H1 (cell line): ENCODE data around the gene COL8A2. TPM values are rescaled to one million over a fixed set of nuclear protein-coding genes. Genes with fewer than 3 reads are reported as not detected.
A peak's percentile ranks its signal among the peaks of the same experiment; 100 is the strongest.

Experiments
- HDAC2 ChIP-seq, 2 experiments: fragments of 300-600 bp in 1 of 2; sonication (generic) in 1 of 2; IDR thresholded peaks; 2 replicates each; pipeline ENCODE4 v1.6.1; 2011 to 2012; ENCODE audit warnings: low read depth in 2 of 2, low read length in 2 of 2, mild to moderate bottlenecking in 2 of 2, moderate library complexity in 2 of 2, borderline replicate concordance in 1 of 2, inconsistent platforms in 1 of 2
- NRF1 ChIP-seq: IDR thresholded peaks from 2 replicates; pipeline ENCODE4 v1.6.1; 2011; ENCODE audit warnings: mild to moderate bottlenecking, low read depth, low read length, improper control_type of control experiment
- RAD21 ChIP-seq, 2 experiments: IDR thresholded peaks in 1 of 2; conservative IDR thresholded peaks in 1 of 2; 2 replicates each; pipeline ENCODE4 v1.6.1; 2011; ENCODE audit warnings: low read depth in 2 of 2, low read length in 2 of 2, improper control_type of control experiment in 1 of 2, inconsistent platforms in 1 of 2, mild to moderate bottlenecking in 1 of 2, moderate library complexity in 1 of 2
- RFX5 ChIP-seq: IDR thresholded peaks from 2 replicates; pipeline ENCODE4 v1.6.1; 2011; ENCODE audit warnings: low read depth, low read length, improper control_type of control experiment, borderline replicate concordance
- SIX5 ChIP-seq: IDR thresholded peaks from 2 replicates; pipeline ENCODE4 v1.6.1; 2011; ENCODE audit warnings: mild to moderate bottlenecking, low read depth, low read length
- polyA plus RNA-seq, 7 experiments: library from polyadenylated mRNA; depleted of rRNA in 3 of 7; stranded (reverse) in 5 of 7; unstranded in 2 of 7; fragments of >200 nt in 5 of 7; fragments of 200-250 nt in 2 of 7; gene quantifications; 1 replicate in 5 of 7; 2 replicates in 1 of 7; 4 replicates in 1 of 7; pipeline versions ENCODE4 v1.2.1 to v1.2.3, GENCODE V29; 2011 to 2013; ENCODE audit warnings: missing spikeins in 2 of 7, mixed read lengths in 2 of 7
- total RNA-seq: library from RNA; stranded (reverse); fragmentation: NEBNext Ultra II Directional; extraction: Animal tissue kit (Norgen Biotek cat#: 25700); gene quantifications from 2 replicates; pipeline ENCODE4 v1.2.1, GENCODE V29; 2021
- TF ChIP-seq, protein P1 (sequence below): IDR thresholded peaks from 2 replicates; pipeline ENCODE4 v1.6.1; 2012; ENCODE audit warnings: inconsistent platforms
- TF ChIP-seq, protein P2 (sequence below), 3 experiments: IDR thresholded peaks; 1 replicate in 2 of 3; 2 replicates in 1 of 3; pipeline versions ENCODE4 v1.5.1 to v1.6.1; 2011; ENCODE audit warnings: low read length in 3 of 3, mild to moderate bottlenecking in 3 of 3, inconsistent platforms in 2 of 3, low read depth in 1 of 3, moderate library complexity in 1 of 3; ENCODE audit not compliant: insufficient read depth in 1 of 3; ENCODE audit errors: control extremely low read depth in 1 of 3
- TF ChIP-seq, protein P3 (sequence below): IDR thresholded peaks from 2 replicates; pipeline ENCODE4 v1.6.1; 2012; ENCODE audit warnings: inconsistent platforms

Gene COL8A2
- total and polyA plus RNA-seq, 2 of the 8 experiments (the other 6 are each of a cell fraction or from before 2014, with no cell fraction given): 2.1 to 2.8 TPM

DNA sequence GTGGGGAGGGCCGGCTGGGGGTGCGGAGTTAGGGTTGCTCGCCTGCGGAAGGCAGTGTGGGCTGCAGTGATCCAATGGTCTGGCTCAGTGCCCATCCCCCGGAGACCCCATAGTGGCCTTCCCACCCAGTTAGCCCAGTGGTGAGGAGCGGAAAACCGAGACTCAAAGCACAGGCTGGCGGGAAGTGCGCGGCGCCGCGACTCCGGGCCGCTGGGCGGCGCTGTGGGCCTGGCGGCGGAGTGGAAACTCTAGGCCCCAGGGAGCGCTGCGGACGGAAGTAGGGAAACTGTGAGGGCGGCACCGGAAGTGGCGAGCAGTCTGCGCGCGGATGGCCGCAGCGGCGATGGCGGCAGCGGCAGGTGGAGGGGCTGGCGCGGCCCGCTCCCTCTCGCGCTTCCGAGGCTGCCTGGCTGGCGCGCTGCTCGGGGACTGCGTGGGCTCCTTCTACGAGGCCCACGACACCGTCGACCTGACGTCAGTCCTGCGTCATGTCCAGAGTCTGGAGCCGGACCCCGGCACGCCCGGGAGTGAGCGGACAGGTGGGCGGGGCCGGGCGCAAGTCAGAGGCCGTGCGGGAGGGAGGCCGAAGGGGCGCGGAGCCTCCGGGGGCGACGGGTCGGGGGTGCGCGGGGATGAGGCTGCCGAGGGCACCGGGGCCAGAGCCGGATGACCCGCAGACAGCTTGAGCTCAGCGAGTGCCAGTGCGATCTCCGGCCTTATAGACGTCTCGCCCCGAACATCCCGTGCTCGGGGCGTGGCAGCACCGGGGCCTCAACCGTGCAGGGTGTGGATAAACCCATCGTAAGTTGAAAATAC, 36.2 kb downstream of the COL8A2 start, which contains the start of gene ADPRS (continued):
- TF ChIP-seq, protein P1, sequence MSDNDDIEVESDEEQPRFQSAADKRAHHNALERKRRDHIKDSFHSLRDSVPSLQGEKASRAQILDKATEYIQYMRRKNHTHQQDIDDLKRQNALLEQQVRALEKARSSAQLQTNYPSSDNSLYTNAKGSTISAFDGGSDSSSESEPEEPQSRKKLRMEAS: peak; percentile 83
- TF ChIP-seq SIX5 (0 out of 2 replicates have a peak, but pooled peaks have one; percentile 8), RAD21 (IDR thresholded peaks at IDR 0.05 in 1 of 2, conservative IDR thresholded peaks at IDR 0.05 in 1 of 2; ENCODE audit: low read depth in 2 of 2, low read length in 2 of 2) (peak; percentile 30 to 59; a peak in 3 of 4 replicates), NRF1 (no peak), HDAC2 (IDR thresholded peaks at IDR 0.05; ENCODE audit: borderline replicate concordance in 1 of 2, low read depth in 2 of 2, low read length in 2 of 2) (peak in 1 of 2 experiments; percentile 78; a peak in 1 of 4 replicates), RFX5 (no peak)
- TF ChIP-seq, protein P2, sequence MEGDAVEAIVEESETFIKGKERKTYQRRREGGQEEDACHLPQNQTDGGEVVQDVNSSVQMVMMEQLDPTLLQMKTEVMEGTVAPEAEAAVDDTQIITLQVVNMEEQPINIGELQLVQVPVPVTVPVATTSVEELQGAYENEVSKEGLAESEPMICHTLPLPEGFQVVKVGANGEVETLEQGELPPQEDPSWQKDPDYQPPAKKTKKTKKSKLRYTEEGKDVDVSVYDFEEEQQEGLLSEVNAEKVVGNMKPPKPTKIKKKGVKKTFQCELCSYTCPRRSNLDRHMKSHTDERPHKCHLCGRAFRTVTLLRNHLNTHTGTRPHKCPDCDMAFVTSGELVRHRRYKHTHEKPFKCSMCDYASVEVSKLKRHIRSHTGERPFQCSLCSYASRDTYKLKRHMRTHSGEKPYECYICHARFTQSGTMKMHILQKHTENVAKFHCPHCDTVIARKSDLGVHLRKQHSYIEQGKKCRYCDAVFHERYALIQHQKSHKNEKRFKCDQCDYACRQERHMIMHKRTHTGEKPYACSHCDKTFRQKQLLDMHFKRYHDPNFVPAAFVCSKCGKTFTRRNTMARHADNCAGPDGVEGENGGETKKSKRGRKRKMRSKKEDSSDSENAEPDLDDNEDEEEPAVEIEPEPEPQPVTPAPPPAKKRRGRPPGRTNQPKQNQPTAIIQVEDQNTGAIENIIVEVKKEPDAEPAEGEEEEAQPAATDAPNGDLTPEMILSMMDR (IDR thresholded peaks at IDR 0.05; ENCODE audit: control extremely low read depth in 1 of 3, insufficient read depth in 1 of 3, low read depth in 1 of 3, low read length in 3 of 3): peak in 2 of 3 experiments; percentile 96 to 98; a peak in 3 of 4 replicates
- TF ChIP-seq, protein P3, sequence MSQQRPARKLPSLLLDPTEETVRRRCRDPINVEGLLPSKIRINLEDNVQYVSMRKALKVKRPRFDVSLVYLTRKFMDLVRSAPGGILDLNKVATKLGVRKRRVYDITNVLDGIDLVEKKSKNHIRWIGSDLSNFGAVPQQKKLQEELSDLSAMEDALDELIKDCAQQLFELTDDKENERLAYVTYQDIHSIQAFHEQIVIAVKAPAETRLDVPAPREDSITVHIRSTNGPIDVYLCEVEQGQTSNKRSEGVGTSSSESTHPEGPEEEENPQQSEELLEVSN: peak; percentile 65
